MCF 10A (cell line): ENCODE results near the gene ELFN2. TPM values are rescaled to one million over a fixed set of nuclear protein-coding genes. Genes with fewer than 3 reads are reported as not detected.

ENCODE experiments used
- BruUV-seq: library from RNA; stranded (reverse); fragments of 400-500 nt; replicated peaks from 2 replicates; lab custom pipeline; 2021; lab: Mats Ljungman, UMichigan
- CTCF ChIA-PET: fragments of 300-600 bp; sonication (Branson Sonifier 250); formaldehyde crosslinking; extraction: SDS; loops from one replicate; lab custom pipeline; 2021; ENCODE audit warnings: antibody characterized with exemption, inconsistent platforms; lab: Yijun Ruan, JAX
- POLR2A ChIA-PET: fragments of 300-600, 350-650 bp; sonication (Branson Sonifier 250); formaldehyde crosslinking; extraction: SDS; loops from one replicate; lab custom pipeline; 2020; ENCODE audit warnings: antibody characterized with exemption, inconsistent platforms; lab: Yijun Ruan, JAX
- DNase-seq: peaks from one replicate; pipeline ENCODE4 v3.0.0-alpha.2; 2018; ENCODE audit not compliant: unreplicated experiment
- H3K27ac Mint-ChIP-seq: one replicate; pipeline ENCODE4 v1.8.0; 2022; ENCODE audit warnings: mild to moderate bottlenecking, low read depth, mixed read lengths; ENCODE audit not compliant: unreplicated experiment
- H3K27me3 Mint-ChIP-seq: one replicate; pipeline ENCODE4 v1.8.0; 2022; ENCODE audit warnings: mixed read lengths; ENCODE audit not compliant: insufficient read depth, unreplicated experiment
- H3K36me3 Mint-ChIP-seq: one replicate; pipeline ENCODE4 v1.8.0; 2022; ENCODE audit warnings: mild to moderate bottlenecking, moderate library complexity, mixed read lengths; ENCODE audit not compliant: insufficient read depth, unreplicated experiment
- H3K4me1 Mint-ChIP-seq: one replicate; pipeline ENCODE4 v1.8.0; 2022; ENCODE audit warnings: mixed read lengths; ENCODE audit not compliant: insufficient read depth, unreplicated experiment
- H3K4me3 Mint-ChIP-seq: one replicate; pipeline ENCODE4 v1.8.0; 2022; ENCODE audit warnings: mild to moderate bottlenecking, moderate library complexity, mixed read lengths; ENCODE audit not compliant: unreplicated experiment
- H3K9me3 Mint-ChIP-seq: one replicate; pipeline ENCODE4 v1.8.0; 2022; ENCODE audit warnings: mixed read lengths; ENCODE audit not compliant: unreplicated experiment
- CTCF ChIP-seq: fragments of 200-600 bp; IDR thresholded peaks from one replicate; pipeline ENCODE4 v1.8.0; 2022; ENCODE audit warnings: antibody characterized with exemption, mild to moderate bottlenecking; ENCODE audit not compliant: unreplicated experiment
- intact Hi-C: fragments of 100-400 bp; cut with micrococcal nuclease; formaldehyde crosslinking; loops from 2 replicates; pipeline ENCODE4 v1.14.1; 2022
- total RNA-seq: library from RNA; stranded (reverse); gene quantifications from 2 replicates; pipeline ENCODE4 v1.2.3, GENCODE V29; 2022

ELFN2 gene
- total RNA-seq, 1 experiment from 2014 or later, result 4.2 TPM

DNA sequence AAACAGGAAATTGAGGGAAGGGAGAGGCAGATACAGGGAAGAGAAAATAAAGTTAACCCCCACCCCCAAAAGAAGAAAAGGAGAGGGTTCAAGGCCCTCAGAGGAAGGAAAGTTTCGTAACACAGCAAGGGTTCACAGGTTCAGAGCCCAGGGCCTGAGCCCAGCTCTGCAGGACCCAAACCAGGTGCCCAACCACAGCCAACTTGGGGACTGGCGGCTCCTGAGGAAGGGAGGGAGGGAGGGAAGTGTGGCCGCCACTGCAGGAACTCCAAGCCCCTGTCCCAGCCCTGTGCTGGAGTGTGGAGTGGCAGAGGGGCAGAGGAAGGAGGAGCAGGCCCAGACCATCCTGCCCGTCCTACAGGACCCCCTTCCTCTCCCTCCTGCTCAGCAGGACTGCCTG, 59.2 kb downstream of the ELFN2 start:
- ChIA-PET CTCF (no interaction called here), POLR2A (no interaction called here)
- DNase-seq, result no peak
- H3K36me3 Mint-ChIP-seq, result no peaks in the 10 kb centered on the region
- intact Hi-C loops, result no loop called here
- no TSS peak for BruUV-seq
- no peak overlapping the region for H3K4me3 Mint-ChIP-seq
- peaks cover 8% of the 10 kb centered on the region for H3K4me1 Mint-ChIP-seq
- no peak overlapping the region for H3K27ac Mint-ChIP-seq
- no peaks in the 10 kb centered on the region for H3K9me3 Mint-ChIP-seq
- no peaks in the 10 kb centered on the region for H3K27me3 Mint-ChIP-seq
- no peak for TF ChIP-seq CTCF

DNA sequence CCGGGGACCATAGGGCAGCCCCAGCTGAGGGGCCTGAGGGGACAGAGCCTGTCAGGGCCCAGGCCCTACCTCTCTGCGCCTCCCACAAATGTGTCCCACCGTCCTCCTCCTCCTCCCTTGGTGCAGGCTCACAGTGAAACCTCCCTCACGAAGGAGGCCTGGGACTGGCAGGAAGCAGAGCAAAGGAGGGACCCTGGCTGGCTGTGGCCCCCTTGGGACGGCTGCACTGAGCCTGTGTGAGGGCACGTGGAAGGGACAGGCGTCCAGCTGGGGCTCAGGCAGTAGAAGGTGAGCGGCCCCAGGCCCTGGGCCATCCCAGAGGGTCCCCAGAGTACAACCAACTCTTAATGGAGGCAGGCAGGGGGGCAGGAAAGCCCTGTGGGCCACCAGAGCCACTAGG, 60.7 kb downstream of the ELFN2 start:
- TF ChIP-seq CTCF, result no peak
- POLR2A ChIA-PET, result no interaction called here
- H3K27ac Mint-ChIP-seq, result no peak overlapping the region
- H3K4me1 Mint-ChIP-seq, result peaks cover 11% of the 10 kb centered on the region
- H3K27me3 Mint-ChIP-seq, result no peaks in the 10 kb centered on the region
- intact Hi-C loops, result no loop called here
- CTCF ChIA-PET, result no interaction called here
- no TSS peak for BruUV-seq
- no peak for DNase-seq
- no peaks in the 10 kb centered on the region for H3K36me3 Mint-ChIP-seq
- H3K9me3 Mint-ChIP-seq, result no peaks in the 10 kb centered on the region
- no peak overlapping the region for H3K4me3 Mint-ChIP-seq

DNA sequence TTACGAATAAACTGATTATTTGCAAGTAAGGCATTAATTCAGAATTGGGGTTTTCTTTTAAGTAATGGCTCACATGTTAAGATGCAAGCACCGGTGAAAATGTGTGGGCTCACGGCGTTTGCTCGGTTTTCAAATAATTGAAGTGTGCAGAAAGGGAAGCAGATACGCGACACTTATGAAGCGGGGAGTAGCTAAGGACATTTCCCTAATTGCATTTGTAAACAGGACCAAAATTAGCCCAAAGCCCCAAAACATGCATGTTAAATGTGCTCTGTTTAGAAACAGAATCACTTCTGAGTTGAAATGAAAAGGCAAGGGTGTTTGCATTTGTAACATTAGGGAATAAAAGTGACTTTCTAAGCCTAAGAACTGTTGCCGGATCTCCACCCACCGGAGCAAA, 61.3 kb downstream of the ELFN2 start:
- no peak for TF ChIP-seq CTCF
- Mint-ChIP-seq H3K4me3 (no peak overlapping the region), H3K27me3 (no peaks in the 10 kb centered on the region), H3K27ac (no peak overlapping the region), H3K4me1 (peaks cover 11% of the 10 kb centered on the region), H3K9me3 (no peaks in the 10 kb centered on the region), H3K36me3 (no peaks in the 10 kb centered on the region)
- intact Hi-C loops, result no loop called here
- no peak for DNase-seq
- no TSS peak for BruUV-seq
- ChIA-PET CTCF (no interaction called here), POLR2A (no interaction called here)

DNA sequence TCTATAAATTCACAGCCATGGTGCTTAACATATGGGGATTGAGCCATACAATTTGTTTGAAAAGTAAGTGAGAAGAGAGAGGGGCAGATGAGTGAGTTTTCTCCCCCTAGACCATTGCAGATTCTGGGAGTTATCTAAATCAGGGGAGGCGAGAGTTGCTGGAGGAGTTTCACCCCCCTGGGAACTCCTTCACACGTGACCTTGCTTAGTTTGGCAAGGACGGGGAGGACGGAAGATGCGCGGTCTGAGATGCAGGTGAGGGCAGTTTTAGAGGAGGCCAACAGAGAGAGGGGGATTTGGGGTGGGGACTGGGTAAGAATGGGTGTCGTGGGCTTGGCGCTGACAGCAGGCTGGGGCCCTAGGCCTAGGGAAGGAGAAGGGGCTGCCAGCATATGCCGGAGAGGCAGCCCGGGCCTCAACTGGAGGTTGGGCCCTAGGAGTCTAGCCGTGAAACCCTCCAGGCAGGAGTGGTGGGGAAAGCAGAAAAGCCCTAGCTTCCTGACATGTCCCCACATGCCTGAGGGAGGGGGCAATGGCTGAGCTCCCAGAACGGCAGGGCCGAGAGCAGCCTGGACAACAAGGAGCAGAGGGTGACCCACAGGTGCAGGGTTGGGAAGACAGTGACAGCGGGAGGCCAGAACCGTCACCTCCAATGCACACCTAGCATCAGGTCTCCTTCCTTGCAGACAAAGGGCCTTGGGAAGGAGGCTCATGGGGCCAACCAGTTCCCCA, 63.9 kb downstream of the ELFN2 start:
- BruUV-seq, result no TSS peak
- Mint-ChIP-seq H3K9me3 (no peaks in the 10 kb centered on the region), H3K4me3 (no peak overlapping the region), H3K27ac (no peak overlapping the region), H3K36me3 (no peaks in the 10 kb centered on the region), H3K4me1 (peaks cover 11% of the 10 kb centered on the region), H3K27me3 (no peaks in the 10 kb centered on the region)
- no peak for TF ChIP-seq CTCF
- ChIA-PET CTCF (interaction anchor here (1.1 kb wide), 1 partner anchor 95 kb away, joined by 3 read pairs; no protein-coding TSS in a partner anchor), POLR2A (interaction anchor here (0.8 kb wide), 1 partner anchor 53 kb away, joined by 4 read pairs; no protein-coding TSS in a partner anchor)
- DNase-seq, result no peak
- intact Hi-C loops, result no loop called here
